ENCODE results near the gene B4GALT5. TPM values are rescaled to one million over a fixed set of nuclear protein-coding genes. Genes with fewer than 3 reads are reported as not detected.
A peak's percentile ranks its signal among the peaks of the same experiment; 100 is the strongest.

Gene B4GALT5
- total RNA-seq, 8 experiments from 2014 or later, result 18.6 to 69.8 (median 37.5) TPM

- Histone ChIP-seq H3K4me1 (replicated peaks in 1 of 2) (peaks cover 33 to 42% of the 10 kb centered on the region in 2 donors), H3K27ac (no peak overlapping the region), H3K4me3 (no peak overlapping the region)
- in situ Hi-C loops (cut with MboI; ENCODE audit: low pct_unique_long_range_greater_than_20kb in 2 of 9, low sequenced_read_pairs in 9 of 9, unreplicated experiment in 9 of 9), result no loop called here
- 17 to 80% methylated on average over 1 of the region's 2 CpGs; no CpG with 5 or more reads in 8 of the 10 experiments for WGBS, 10 experiments
- peak in 5 of 8 experiments; percentile 16 to 94 (median 82) for ATAC-seq (replicated peaks in 6 of 8)
Observed at GRCh38 chr20:49694450-49695071, 19.1 kb downstream of the B4GALT5 start.

DNA sequence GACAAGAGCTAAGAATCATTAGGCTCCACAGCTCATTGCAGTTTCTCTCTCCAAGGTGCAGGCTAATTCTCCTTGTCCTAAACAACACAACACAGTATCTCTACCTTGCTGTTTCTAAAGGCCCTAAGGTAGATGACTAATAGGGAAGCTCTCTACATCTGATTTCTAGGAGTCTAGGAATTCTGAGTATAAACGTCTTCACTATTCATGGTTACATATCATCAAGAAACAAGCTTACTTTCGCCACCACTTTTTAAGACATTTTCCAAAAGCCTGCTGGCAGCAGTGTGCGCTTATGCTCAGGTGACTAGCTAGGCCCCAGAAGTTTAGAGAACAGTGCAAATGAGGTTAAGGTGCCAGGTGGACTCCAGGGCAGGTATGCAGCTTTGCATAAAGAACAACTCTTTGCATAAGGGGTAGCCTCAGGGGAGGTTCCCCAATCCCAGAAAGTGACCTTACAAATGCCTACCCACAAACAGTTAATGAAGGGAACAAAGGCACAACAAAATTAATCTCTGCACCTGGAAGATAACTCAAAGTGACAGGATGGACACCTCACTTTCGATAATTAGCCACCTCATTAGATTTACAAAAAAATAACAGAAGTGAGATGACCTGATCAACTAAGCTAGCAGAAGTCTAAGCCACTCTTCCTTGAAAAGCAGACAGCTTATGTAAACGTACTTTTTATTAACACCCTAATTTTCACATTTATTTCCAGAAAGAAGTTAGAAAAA, 20.1 kb downstream of the B4GALT5 start:
- no peak for ATAC-seq (replicated peaks in 6 of 8)
- 47 to 100% (median 92%) methylated on average over 1 to 5 of the region's 5 CpGs for WGBS, 10 experiments
- Histone ChIP-seq H3K4me1 (replicated peaks in 1 of 2) (peaks cover 25 to 33% of the 10 kb centered on the region in 2 donors), H3K27ac (no peak overlapping the region), H3K4me3 (no peak overlapping the region)
- in situ Hi-C loops (cut with MboI; ENCODE audit: low pct_unique_long_range_greater_than_20kb in 2 of 9, low sequenced_read_pairs in 9 of 9, unreplicated experiment in 9 of 9), result no loop called here

DNA sequence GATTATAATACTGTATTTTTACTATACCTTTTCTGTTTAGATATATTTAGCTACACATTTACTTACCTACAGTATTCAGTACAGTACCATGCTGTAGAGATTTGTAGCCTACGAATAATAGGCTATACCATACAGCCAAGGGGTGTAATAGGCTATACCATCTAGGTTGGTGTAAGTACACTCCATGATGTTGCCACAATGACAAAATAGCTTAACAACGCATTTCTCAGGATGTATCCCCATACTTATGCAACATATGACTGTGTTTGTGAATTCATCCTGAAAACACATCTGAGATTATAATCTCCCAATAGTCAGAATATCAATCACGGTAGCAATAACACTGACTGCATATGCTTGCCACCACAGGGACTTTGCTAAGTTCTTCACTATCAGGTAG, 20.7 kb downstream of the B4GALT5 start:
- WGBS, 10 experiments, result 46 to 100% (median 73%) methylated on average over 1 to 3 of the region's 3 CpGs; no CpG with 5 or more reads in 2 of the 10 experiments
- ATAC-seq (replicated peaks in 6 of 8), result no peak
- Histone ChIP-seq H3K27ac (no peak overlapping the region), H3K4me1 (replicated peaks in 1 of 2) (peaks cover 27 to 32% of the 10 kb centered on the region in 2 donors), H3K4me3 (no peak overlapping the region)
- in situ Hi-C loops (cut with MboI; ENCODE audit: low pct_unique_long_range_greater_than_20kb in 2 of 9, low sequenced_read_pairs in 9 of 9, unreplicated experiment in 9 of 9), result no loop called here

DNA sequence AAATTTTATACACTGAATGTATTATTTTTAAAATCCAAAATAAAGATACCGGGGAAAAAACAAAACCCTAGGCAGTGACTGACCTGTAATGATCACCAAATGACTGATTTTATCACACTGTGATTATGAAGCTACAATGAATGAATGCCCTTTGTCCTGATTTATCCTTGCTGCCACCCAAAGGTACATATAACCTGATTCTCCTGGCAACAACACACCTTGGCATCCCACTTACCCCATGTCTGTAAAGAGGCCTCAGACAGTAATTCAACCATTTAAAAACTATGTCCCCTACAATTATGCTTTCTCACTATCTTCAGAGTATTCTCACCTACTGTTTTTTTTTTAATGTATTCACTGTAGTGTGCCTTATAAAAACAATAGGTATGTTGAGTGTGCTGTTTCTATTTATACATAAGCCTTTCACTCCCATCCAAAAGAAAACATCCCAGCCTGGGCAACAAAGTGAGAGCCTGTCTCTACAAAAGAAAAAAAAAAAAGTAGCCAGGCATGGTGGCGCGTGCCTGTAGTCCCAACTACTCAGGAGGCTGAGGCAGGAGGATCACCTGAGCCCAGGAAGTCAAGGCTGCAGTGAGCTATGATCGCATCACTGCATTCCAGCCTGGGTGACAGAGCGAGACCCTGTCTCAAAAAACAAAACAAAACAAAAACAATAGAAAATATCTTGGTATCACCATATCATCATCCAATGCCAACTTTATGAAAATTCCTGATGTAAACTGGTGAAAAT, 21.7 kb downstream of the B4GALT5 start:
- no peak for ATAC-seq (replicated peaks in 6 of 8)
- Histone ChIP-seq H3K27ac (no peak overlapping the region), H3K4me1 (replicated peaks in 1 of 2) (peaks cover 21 to 30% of the 10 kb centered on the region in 2 donors), H3K4me3 (no peak overlapping the region)
- 86 to 100% (median 94%) methylated on average over 1 to 5 of the region's 5 CpGs for WGBS, 10 experiments
- in situ Hi-C loops (cut with MboI; ENCODE audit: low pct_unique_long_range_greater_than_20kb in 2 of 9, low sequenced_read_pairs in 9 of 9, unreplicated experiment in 9 of 9), result no loop called here

- in situ Hi-C loops (cut with MboI; ENCODE audit: low pct_unique_long_range_greater_than_20kb in 2 of 9, low sequenced_read_pairs in 9 of 9, unreplicated experiment in 9 of 9), result no loop called here
- ATAC-seq (replicated peaks in 6 of 8), result peak in 3 of 8 experiments; percentile 42 to 80 (median 58)
- H3K4me1 ChIP-seq (replicated peaks in 1 of 2), result peaks cover 15 to 28% of the 10 kb centered on the region in 2 donors
- 52 to 95% (median 88%) methylated on average over 1 to 8 of the region's 9 CpGs for WGBS, 10 experiments
- H3K4me3 ChIP-seq, result no peak overlapping the region
- no peak overlapping the region for H3K27ac ChIP-seq
Observed at GRCh38 chr20:49690899-49691620, 22.6 kb downstream of the B4GALT5 start.

GRCh38 chr20:49687595-49688567, 25.8 kb downstream of the B4GALT5 start:
- in situ Hi-C loops (cut with MboI; ENCODE audit: low pct_unique_long_range_greater_than_20kb in 2 of 9, low sequenced_read_pairs in 9 of 9, unreplicated experiment in 9 of 9), result no loop called here
- ATAC-seq (replicated peaks in 6 of 8), result peak in 1 of 8 experiments; percentile 49
- H3K4me3 ChIP-seq, result no peak overlapping the region
- WGBS, 10 experiments, result 0 to 80% (median 52%) methylated on average over 1 to 4 of the region's 4 CpGs; no CpG with 5 or more reads in 1 of the 10 experiments
- H3K27ac ChIP-seq, result no peak overlapping the region
- H3K4me1 ChIP-seq (replicated peaks in 1 of 2), result peaks cover 22 to 26% of the 10 kb centered on the region in 2 donors

- Histone ChIP-seq H3K27ac (peak overlapping the region in 1 of 2 donors; percentile 54), H3K4me1 (replicated peaks in 1 of 2) (peaks cover 19 to 26% of the 10 kb centered on the region in 2 donors), H3K4me3 (no peak overlapping the region)
- in situ Hi-C loops (cut with MboI; ENCODE audit: low pct_unique_long_range_greater_than_20kb in 2 of 9, low sequenced_read_pairs in 9 of 9, unreplicated experiment in 9 of 9), result no loop called here
- 0 to 31% (median 9%) methylated on average over 1 to 2 of the region's 2 CpGs; no CpG with 5 or more reads in 2 of the 10 experiments for WGBS, 10 experiments
- ATAC-seq (replicated peaks in 6 of 8), result peak; percentile 19 to 93 (median 82)
Observed at GRCh38 chr20:49685809-49686208, 27.9 kb downstream of the B4GALT5 start.

- H3K4me1 ChIP-seq (replicated peaks in 1 of 2), result peaks cover 19 to 26% of the 10 kb centered on the region in 2 donors
- in situ Hi-C loops (cut with MboI; ENCODE audit: low pct_unique_long_range_greater_than_20kb in 2 of 9, low sequenced_read_pairs in 9 of 9, unreplicated experiment in 9 of 9), result no loop called here
- H3K4me3 ChIP-seq, result no peak overlapping the region
- WGBS, 10 experiments, result 28 to 100% (median 50%) methylated on average over 1 to 4 of the region's 4 CpGs; no CpG with 5 or more reads in 2 of the 10 experiments
- ATAC-seq (replicated peaks in 6 of 8), result peak in 5 of 8 experiments; percentile 40 to 49 (median 48)
- peak overlapping the region; percentile 54 for H3K27ac ChIP-seq
Observed at GRCh38 chr20:49685161-49685601, 28.5 kb downstream of the B4GALT5 start.

DNA sequence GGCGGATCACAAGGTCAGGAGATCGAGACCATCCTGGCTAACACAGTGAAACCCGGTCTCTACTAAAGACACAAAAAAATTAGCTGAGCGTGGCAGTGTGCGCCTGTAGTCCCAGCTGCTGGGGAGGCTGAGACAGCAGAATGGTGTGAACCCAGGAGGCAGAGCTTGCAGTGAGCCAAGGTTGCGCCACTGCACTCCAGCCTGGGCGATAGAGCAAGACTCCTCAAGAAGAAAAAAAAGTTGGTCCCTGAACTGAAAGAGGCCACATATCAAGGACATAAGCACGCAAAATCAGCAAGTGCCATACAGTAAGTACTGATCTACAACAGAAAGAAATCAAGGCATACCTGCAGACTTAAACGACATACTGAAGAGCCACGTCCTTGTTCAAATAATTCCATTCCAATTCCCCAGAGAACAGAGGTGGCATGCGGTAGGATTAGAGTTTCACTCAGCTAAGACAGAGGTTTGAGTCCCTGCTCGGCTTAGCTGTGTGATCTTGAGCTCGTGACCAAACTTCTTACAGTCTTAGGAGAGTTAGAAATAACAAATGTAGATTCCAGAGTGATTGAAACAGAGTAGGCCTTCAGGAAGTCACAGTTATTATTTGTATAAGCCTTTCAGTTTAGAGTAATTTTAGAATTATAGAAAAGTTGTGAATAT, 29.2 kb downstream of the B4GALT5 start:
- 65 to 100% (median 93%) methylated on average over 1 to 8 of the region's 13 CpGs; no CpG with 5 or more reads in 2 of the 10 experiments for WGBS, 10 experiments
- Histone ChIP-seq H3K27ac (no peak overlapping the region), H3K4me3 (no peak overlapping the region), H3K4me1 (replicated peaks in 1 of 2) (peaks cover 19 to 26% of the 10 kb centered on the region in 2 donors)
- in situ Hi-C loops (cut with MboI; ENCODE audit: low pct_unique_long_range_greater_than_20kb in 2 of 9, low sequenced_read_pairs in 9 of 9, unreplicated experiment in 9 of 9), result no loop called here
- ATAC-seq (replicated peaks in 6 of 8), result no peak

DNA sequence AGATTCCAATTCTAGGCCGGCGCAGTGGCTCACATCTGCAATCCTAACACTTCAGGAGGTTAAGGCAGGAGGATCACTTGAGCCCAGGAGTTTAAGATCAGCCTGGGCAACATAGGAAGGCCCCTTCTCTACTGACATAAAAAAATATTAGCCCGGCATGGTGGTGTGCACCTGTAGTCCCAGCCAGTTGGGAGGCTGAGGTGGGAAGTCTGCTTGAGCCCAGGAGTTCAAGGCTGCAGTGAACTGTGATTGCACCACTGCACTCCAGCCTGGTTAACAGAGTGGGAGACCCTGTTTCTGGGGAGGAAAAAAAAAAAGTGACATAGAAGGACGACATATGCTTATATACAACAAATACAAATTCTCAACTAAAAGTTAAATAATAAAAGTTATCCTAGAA, 30.9 kb downstream of the B4GALT5 start:
- in situ Hi-C loops (cut with MboI; ENCODE audit: low pct_unique_long_range_greater_than_20kb in 2 of 9, low sequenced_read_pairs in 9 of 9, unreplicated experiment in 9 of 9), result no loop called here
- Histone ChIP-seq H3K27ac (no peak overlapping the region), H3K4me3 (no peak overlapping the region), H3K4me1 (replicated peaks in 1 of 2) (peaks cover 14 to 22% of the 10 kb centered on the region in 2 donors)
- 80 to 100% (median 95%) methylated on average over 1 to 4 of the region's 4 CpGs; no CpG with 5 or more reads in 2 of the 10 experiments for WGBS, 10 experiments
- ATAC-seq (replicated peaks in 6 of 8), result no peak

- in situ Hi-C loops (cut with MboI; ENCODE audit: low pct_unique_long_range_greater_than_20kb in 2 of 9, low sequenced_read_pairs in 9 of 9, unreplicated experiment in 9 of 9), result no loop called here
- Histone ChIP-seq H3K27ac (no peak overlapping the region), H3K4me3 (no peak overlapping the region), H3K4me1 (replicated peaks in 1 of 2) (peaks cover 14 to 20% of the 10 kb centered on the region in 2 donors)
- 80 to 100% (median 92%) methylated on average over 1 to 7 of the region's 8 CpGs; no CpG with 5 or more reads in 2 of the 10 experiments for WGBS, 10 experiments
- peak in 1 of 8 experiments; percentile 32 for ATAC-seq (replicated peaks in 6 of 8)
Observed at GRCh38 chr20:49682278-49682677, 31.4 kb downstream of the B4GALT5 start.

All from motor neuron (in vitro differentiated cells).